Measurements from ENCODE around the gene INSIG1.

Gene INSIG1

DNA sequence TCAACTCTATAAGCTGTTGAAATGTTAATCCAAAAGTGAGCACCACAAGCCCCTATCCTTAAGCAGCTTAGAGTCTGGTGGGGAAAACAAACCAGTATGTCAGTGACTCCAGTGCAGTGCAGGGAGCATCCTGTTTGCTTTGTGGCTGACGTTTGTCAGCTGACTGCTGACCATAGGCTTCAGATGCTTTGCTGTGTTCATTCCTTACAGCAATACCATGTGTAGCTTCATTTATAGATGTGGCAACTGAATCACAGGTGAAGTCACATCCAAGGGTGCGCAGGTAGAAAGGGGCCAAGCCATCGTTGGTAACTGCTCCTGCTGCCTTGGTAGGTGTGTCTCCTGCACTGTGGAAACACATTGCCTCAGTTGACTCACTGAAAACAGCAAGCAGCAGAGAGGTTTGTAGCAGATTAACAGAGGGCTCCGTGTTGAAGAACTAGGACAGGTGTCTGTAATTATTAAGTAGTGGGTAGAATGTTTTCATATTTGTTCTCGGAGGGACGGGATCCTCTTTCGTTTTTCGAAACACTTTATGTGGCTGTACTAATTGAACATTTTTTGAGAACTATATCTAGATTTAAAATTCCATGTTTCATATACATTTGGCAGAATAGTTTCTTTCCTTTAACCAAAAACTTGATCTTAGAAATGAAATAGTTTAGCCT, 2.0 kb downstream of the INSIG1 start:
- no peaks in the 10 kb centered on the region for H3K9me3 ChIP-seq (ENCODE audit: control insufficient read depth, insufficient read depth, low read length)
- H3K36me3 ChIP-seq (ENCODE audit: control insufficient read depth, insufficient read depth, low read length) = no peaks in the 10 kb centered on the region
- peaks cover 13% of the 10 kb centered on the region for H3K4me1 ChIP-seq (ENCODE audit: control insufficient read depth, insufficient read depth, low read length)
- H3K27me3 ChIP-seq (ENCODE audit: control insufficient read depth, insufficient read depth, low read length) = peaks cover 5% of the 10 kb centered on the region
- peak overlapping the region; percentile 76 for H3K4me3 ChIP-seq (ENCODE audit: low read depth, low read length)
- H3K9ac ChIP-seq (ENCODE audit: low read depth, low read length) = no peak overlapping the region

DNA sequence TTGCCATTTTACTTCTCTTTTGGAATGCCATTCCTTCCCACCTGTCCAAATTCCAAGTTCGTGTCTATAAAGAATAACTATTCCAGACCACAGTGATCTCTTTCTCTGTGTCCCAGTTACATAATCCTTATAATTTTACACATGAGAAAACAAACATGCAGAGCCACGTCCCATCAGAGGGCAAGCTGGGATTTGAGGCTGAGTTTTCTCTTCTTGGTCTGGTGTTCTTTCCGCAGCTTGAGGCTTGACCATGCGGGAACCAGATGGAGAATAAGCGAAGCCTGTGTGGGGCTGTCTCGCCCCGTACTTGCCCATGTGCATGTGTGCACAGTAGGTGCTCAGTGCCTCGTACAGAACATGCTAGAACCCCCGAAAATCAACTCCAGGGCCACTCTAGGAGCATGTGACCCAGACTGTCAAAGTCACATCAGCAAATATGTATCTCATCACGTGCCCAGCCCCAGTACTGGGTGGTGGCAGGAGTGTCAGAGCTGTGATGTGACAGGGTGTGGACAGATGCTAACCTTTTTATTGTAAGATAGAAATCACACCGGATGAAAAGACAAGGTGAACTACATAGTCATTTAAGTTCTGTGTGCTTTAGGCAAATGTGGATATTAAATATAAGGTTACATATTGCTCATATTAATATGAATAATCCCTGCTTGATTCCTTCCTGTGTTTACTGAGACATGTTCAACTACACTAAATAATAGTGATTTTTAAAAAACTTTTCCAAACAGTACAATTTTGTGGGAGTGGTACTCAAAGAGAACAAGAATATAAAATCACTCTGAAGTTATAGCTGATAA, 3.2 kb downstream of the INSIG1 start:
- no peak overlapping the region for H3K4me3 ChIP-seq (ENCODE audit: low read depth, low read length)
- H3K9ac ChIP-seq (ENCODE audit: low read depth, low read length) = no peak overlapping the region
- peaks cover 5% of the 10 kb centered on the region for H3K27me3 ChIP-seq (ENCODE audit: control insufficient read depth, insufficient read depth, low read length)
- H3K36me3 ChIP-seq (ENCODE audit: control insufficient read depth, insufficient read depth, low read length) = no peaks in the 10 kb centered on the region
- H3K4me1 ChIP-seq (ENCODE audit: control insufficient read depth, insufficient read depth, low read length) = peaks cover 13% of the 10 kb centered on the region
- no peaks in the 10 kb centered on the region for H3K9me3 ChIP-seq (ENCODE audit: control insufficient read depth, insufficient read depth, low read length)

DNA sequence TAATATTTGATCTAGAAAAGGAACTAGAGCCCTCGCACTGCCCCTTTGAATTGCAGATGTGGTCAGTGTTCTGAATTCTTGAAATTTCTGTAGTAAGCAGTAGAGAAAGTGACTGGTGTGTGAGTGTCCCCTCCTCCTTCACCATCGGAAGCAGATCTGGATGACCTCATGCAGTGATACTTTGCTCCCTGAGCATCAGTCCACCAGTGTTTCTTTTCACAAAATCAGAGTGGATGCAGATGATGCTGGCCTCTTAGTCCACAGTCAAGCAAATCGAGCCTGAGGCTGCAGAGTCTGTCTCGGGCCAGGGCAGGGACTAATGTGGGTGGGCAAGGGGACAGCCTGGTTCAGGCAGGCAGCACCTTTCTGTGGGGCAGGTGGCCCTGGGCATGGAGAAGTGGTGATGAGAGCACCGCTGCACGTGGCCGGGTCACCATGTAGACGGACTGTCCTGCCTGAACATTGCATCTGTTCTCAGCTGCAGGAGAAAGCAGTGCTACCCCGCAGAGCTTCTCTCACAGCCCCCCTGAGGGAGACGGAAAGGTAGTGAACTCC, 5.4 kb downstream of the INSIG1 start:
- H3K36me3 ChIP-seq (ENCODE audit: control insufficient read depth, insufficient read depth, low read length) = peaks cover under 1% of the 10 kb centered on the region

DNA sequence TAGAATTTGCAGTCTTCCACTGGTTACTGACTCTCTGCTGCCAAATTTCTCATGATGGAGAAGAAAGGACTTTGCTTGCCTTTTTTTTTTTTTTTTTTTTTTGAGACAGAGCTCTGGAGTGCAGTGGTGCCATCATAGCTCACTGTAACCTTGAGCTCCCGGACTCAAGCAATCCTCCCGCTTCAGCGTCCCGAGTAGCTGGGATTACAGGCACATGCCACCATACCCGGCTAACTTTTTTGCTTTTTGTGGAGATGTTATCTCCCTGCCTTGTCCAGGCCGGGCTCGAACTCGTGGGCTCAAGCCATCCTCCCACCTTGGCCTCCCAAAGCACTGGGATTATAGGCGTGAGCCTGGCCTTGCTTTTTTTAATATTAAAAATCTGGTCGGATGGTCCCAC, 6.2 kb downstream of the INSIG1 start:
- H3K4me1 ChIP-seq (ENCODE audit: control insufficient read depth, insufficient read depth, low read length) = peaks cover 9% of the 10 kb centered on the region
- H3K36me3 ChIP-seq (ENCODE audit: control insufficient read depth, insufficient read depth, low read length) = peaks cover 4% of the 10 kb centered on the region
- no peak overlapping the region for H3K9ac ChIP-seq (ENCODE audit: low read depth, low read length)
- H3K4me3 ChIP-seq (ENCODE audit: low read depth, low read length) = no peak overlapping the region
- H3K27me3 ChIP-seq (ENCODE audit: control insufficient read depth, insufficient read depth, low read length) = no peaks in the 10 kb centered on the region
- H3K9me3 ChIP-seq (ENCODE audit: control insufficient read depth, insufficient read depth, low read length) = no peaks in the 10 kb centered on the region

More for the DNA sequence above, 5.4 kb downstream of the INSIG1 start:
- H3K27me3 ChIP-seq (ENCODE audit: control insufficient read depth, insufficient read depth, low read length) = no peaks in the 10 kb centered on the region
- H3K9ac ChIP-seq (ENCODE audit: low read depth, low read length) = no peak overlapping the region
- H3K4me3 ChIP-seq (ENCODE audit: low read depth, low read length) = no peak overlapping the region
- no peaks in the 10 kb centered on the region for H3K9me3 ChIP-seq (ENCODE audit: control insufficient read depth, insufficient read depth, low read length)
- peaks cover 9% of the 10 kb centered on the region for H3K4me1 ChIP-seq (ENCODE audit: control insufficient read depth, insufficient read depth, low read length)

GRCh38 chr7:155305231-155305904, 7.7 kb downstream of the INSIG1 start:
- H3K4me3 ChIP-seq (ENCODE audit: low read depth, low read length) = no peak overlapping the region
- H3K36me3 ChIP-seq (ENCODE audit: control insufficient read depth, insufficient read depth, low read length) = peaks cover 4% of the 10 kb centered on the region
- H3K4me1 ChIP-seq (ENCODE audit: control insufficient read depth, insufficient read depth, low read length) = no peaks in the 10 kb centered on the region
- no peaks in the 10 kb centered on the region for H3K9me3 ChIP-seq (ENCODE audit: control insufficient read depth, insufficient read depth, low read length)
- H3K27me3 ChIP-seq (ENCODE audit: control insufficient read depth, insufficient read depth, low read length) = no peaks in the 10 kb centered on the region
- no peak overlapping the region for H3K9ac ChIP-seq (ENCODE audit: low read depth, low read length)

- H3K4me3 ChIP-seq (ENCODE audit: low read depth, low read length) = no peak overlapping the region
- no peaks in the 10 kb centered on the region for H3K9me3 ChIP-seq (ENCODE audit: control insufficient read depth, insufficient read depth, low read length)
- H3K4me1 ChIP-seq (ENCODE audit: control insufficient read depth, insufficient read depth, low read length) = no peaks in the 10 kb centered on the region
- H3K9ac ChIP-seq (ENCODE audit: low read depth, low read length) = no peak overlapping the region
- no peaks in the 10 kb centered on the region for H3K27me3 ChIP-seq (ENCODE audit: control insufficient read depth, insufficient read depth, low read length)
- H3K36me3 ChIP-seq (ENCODE audit: control insufficient read depth, insufficient read depth, low read length) = peaks cover 4% of the 10 kb centered on the region
These were observed 9.2 kb downstream of the INSIG1 start for GRCh38 chr7:155306673-155307470.

GRCh38 chr7:155308330-155309020, 10.8 kb downstream of the INSIG1 start:
- H3K36me3 ChIP-seq (ENCODE audit: control insufficient read depth, insufficient read depth, low read length) = peaks cover 4% of the 10 kb centered on the region
- no peaks in the 10 kb centered on the region for H3K4me1 ChIP-seq (ENCODE audit: control insufficient read depth, insufficient read depth, low read length)
- H3K4me3 ChIP-seq (ENCODE audit: low read depth, low read length) = no peak overlapping the region
- H3K27me3 ChIP-seq (ENCODE audit: control insufficient read depth, insufficient read depth, low read length) = no peaks in the 10 kb centered on the region
- no peaks in the 10 kb centered on the region for H3K9me3 ChIP-seq (ENCODE audit: control insufficient read depth, insufficient read depth, low read length)
- no peak overlapping the region for H3K9ac ChIP-seq (ENCODE audit: low read depth, low read length)

DNA sequence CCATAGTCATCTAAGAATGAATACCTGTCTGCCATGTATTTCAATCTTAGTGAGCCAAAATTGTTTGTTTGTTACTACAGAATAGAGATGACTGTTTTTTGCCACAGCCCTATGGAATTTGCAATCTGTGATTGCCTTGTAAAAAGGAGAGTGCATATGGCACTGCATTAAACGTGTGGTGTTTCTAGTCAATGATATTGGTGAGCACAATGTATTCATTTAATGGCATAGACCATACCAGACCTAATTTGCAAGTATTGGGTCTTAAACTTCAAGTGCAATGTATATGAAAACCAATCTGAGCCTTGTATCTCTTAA, 11.3 kb downstream of the INSIG1 start:
- Histone ChIP-seq H3K27me3 (ENCODE audit: control insufficient read depth, insufficient read depth, low read length) (no peaks in the 10 kb centered on the region), H3K36me3 (ENCODE audit: control insufficient read depth, insufficient read depth, low read length) (peaks cover 4% of the 10 kb centered on the region), H3K4me3 (ENCODE audit: low read depth, low read length) (no peak overlapping the region), H3K9ac (ENCODE audit: low read depth, low read length) (no peak overlapping the region), H3K4me1 (ENCODE audit: control insufficient read depth, insufficient read depth, low read length) (no peaks in the 10 kb centered on the region), H3K9me3 (ENCODE audit: control insufficient read depth, insufficient read depth, low read length) (no peaks in the 10 kb centered on the region)

- no peaks in the 10 kb centered on the region for H3K4me1 ChIP-seq (ENCODE audit: control insufficient read depth, insufficient read depth, low read length)
- no peaks in the 10 kb centered on the region for H3K27me3 ChIP-seq (ENCODE audit: control insufficient read depth, insufficient read depth, low read length)
- no peak overlapping the region for H3K9ac ChIP-seq (ENCODE audit: low read depth, low read length)
- H3K36me3 ChIP-seq (ENCODE audit: control insufficient read depth, insufficient read depth, low read length) = peaks cover 4% of the 10 kb centered on the region
- no peak overlapping the region for H3K4me3 ChIP-seq (ENCODE audit: low read depth, low read length)
- H3K9me3 ChIP-seq (ENCODE audit: control insufficient read depth, insufficient read depth, low read length) = no peaks in the 10 kb centered on the region
These were observed 12.9 kb downstream of the INSIG1 start for GRCh38 chr7:155310425-155311114.

DNA sequence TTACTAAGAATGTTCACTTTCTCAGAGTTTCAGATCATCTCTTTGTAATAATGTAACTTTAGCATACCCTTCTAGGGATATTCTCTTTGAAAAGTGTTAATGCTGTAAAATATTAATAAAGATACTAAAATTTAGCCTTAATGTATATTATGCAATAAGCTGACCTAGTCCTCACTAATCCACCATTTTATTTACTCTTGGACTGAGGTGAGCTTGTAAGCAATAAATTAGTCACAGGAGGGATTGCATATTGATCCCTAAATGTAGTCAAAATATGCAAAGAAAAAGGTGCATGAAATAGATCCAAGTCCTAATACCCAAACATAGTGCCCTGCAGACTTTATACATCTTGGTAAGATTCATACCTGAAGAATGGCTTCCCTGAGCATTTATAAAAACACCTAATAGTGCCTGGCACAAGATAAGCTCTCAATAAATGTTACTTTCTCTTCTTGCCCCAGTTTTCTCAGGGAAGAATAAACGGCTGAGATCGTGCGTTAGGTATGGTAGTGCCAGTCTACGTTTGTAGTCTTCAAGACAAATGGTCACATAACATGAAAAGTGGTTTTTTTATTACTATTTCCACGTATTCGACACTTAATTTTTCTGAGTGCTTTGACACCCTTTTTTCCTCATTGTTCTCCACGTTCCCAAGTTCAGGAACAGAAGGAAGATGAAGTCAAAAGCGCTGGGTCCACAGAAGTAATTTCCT, 14.3 kb downstream of the INSIG1 start:
- H3K9me3 ChIP-seq (ENCODE audit: control insufficient read depth, insufficient read depth, low read length) = no peaks in the 10 kb centered on the region
- H3K9ac ChIP-seq (ENCODE audit: low read depth, low read length) = no peak overlapping the region
- no peaks in the 10 kb centered on the region for H3K27me3 ChIP-seq (ENCODE audit: control insufficient read depth, insufficient read depth, low read length)
- peaks cover 4% of the 10 kb centered on the region for H3K36me3 ChIP-seq (ENCODE audit: control insufficient read depth, insufficient read depth, low read length)
- no peak overlapping the region for H3K4me3 ChIP-seq (ENCODE audit: low read depth, low read length)
- H3K4me1 ChIP-seq (ENCODE audit: control insufficient read depth, insufficient read depth, low read length) = no peaks in the 10 kb centered on the region

All from iPS-15b (cell line).